GM12872 (cell line): ENCODE results near the gene CENPO.

Experiments
- CTCF ChIP-seq: IDR thresholded peaks from 3 replicates; pipeline ENCODE4 v1.5.1; 2011; ENCODE audit warnings: low read depth, mild to moderate bottlenecking, low read length, moderate library complexity; ENCODE audit not compliant: insufficient read depth

Gene CENPO

GRCh38 chr2:24861500-24861899 is 68.3 kb downstream of the CENPO start:
- no peak for TF ChIP-seq CTCF

DNA sequence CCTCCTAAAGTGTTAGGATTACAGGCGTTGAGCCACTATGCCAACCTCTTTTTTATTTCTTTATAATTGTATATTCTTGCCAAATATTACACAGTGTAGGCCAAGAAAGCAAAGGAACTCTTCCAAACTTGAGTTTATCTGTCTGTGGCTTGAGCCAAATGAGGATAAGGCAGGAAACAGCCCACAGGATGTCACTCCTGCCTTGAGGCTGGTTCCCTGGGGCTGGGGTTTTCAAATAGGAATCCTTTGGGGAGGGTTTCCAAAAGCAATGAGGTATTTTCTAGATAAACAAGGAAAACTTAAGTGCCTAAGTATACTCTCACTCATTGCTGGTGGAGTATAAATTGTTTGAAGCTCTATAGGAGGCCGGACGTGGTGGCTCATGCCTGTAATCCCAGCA is 70.4 kb downstream of the CENPO start:
- TF ChIP-seq CTCF = no peak

- no peak for TF ChIP-seq CTCF
Observed at GRCh38 chr2:24866946-24867345, 73.7 kb downstream of the CENPO start.

GRCh38 chr2:24870440-24870839 is 77.2 kb downstream of the CENPO start:
- no peak for TF ChIP-seq CTCF

DNA sequence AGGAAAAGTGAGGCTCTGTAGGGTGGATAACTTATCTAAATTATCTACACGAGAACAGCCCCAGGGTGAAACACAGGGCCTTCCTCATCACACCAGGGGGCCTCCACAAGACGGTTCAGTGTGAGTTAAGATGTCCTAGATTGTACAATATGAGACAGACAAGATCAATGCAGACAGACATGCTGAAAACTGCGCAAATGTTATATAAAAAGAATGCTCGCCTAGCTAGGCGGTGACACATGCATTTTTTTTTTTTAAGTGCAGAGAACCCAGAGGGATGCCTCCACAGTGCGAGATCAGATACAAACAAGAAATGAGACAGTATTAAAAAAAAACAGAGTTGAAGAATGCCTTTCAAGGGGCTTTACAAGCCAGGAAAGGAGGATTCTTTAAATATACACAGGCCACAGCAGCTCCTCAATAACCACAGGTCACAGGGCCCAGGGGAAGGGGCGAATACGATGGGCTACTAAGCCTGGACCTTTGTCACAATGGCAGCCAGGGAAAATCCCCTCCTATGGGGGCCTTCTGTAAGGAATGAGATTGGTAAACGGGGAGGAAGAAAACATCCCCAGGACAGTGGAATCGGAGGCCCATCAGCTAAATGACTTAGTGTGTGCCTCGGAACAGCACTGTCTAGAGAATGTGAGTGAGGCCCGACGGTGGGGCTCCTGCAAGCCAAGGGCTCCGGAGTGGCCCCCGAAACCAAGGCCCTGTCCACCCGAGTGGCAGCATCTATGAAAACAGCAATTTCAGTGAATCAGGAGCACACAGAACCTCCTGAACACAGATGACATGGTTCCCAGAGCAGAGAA is 77.9 kb downstream of the CENPO start:
- TF ChIP-seq CTCF = no peak

GRCh38 chr2:24871852-24872333 is 78.7 kb downstream of the CENPO start:
- no peak for TF ChIP-seq CTCF
